Measurements from ENCODE around the gene TMEM95. TPM values are rescaled to one million over a fixed set of nuclear protein-coding genes. Genes with fewer than 3 reads are reported as not detected.

TMEM95 gene
- total and polyA plus RNA-seq, 10 of the 15 experiments (the other 5 are each of a cell fraction or from before 2014, with no cell fraction given) = 0.05 to 0.28 TPM; not detected in 8

GRCh38 chr17:7383742-7384488 is 29.0 kb downstream of the TMEM95 start (continued):
- TF ChIP-seq EGR1 (IDR thresholded peaks at IDR 0.05; ENCODE audit: borderline replicate concordance in 1 of 2, low read depth in 2 of 2, low read length in 2 of 2) (0 out of 3 replicates have a peak, but pooled peaks of 1 of the 2 experiments have one; percentile 33), POU2F2 (IDR thresholded peaks at IDR 0.05; ENCODE audit: borderline replicate concordance, low read depth, low read length) (no peak)

- DNase-seq (ENCODE audit: low read depth, low spot score) (no peak), ATAC-seq (no peak), FAIRE-seq (no peak)
- no TSS peak for BruUV-seq (replicated peaks)
- POLR2A ChIA-PET = interaction anchor here (0.6 kb wide), 1 partner anchor 19 kb away, joined by 3 read pairs; the partner anchor contains the start of gene TMEM256
- Histone ChIP-seq H2AFZ (ENCODE audit: control insufficient read depth, low read depth, low read length) (peak overlapping the region; percentile 79), H3K27ac (ENCODE audit: control insufficient read depth, insufficient read depth) (no peak overlapping the region), H3K4me3 (peak overlapping the region; percentile 53), H3K4me2 (ENCODE audit: control insufficient read depth, insufficient read depth) (peak overlapping the region; percentile 86), H3K9me3 (replicated peaks; ENCODE audit: control insufficient read depth, insufficient read depth, low read length) (no peaks in the 10 kb centered on the region; the same call in 2 of the 3 replicates), H3K4me1 (ENCODE audit: control insufficient read depth, insufficient read depth, low read length) (peaks cover 8% of the 10 kb centered on the region; the same call in 1 of the 2 replicates), H4K20me1 (ENCODE audit: control insufficient read depth, insufficient read depth) (no peaks in the 10 kb centered on the region), H3K36me3 (ENCODE audit: control insufficient read depth in 2 of 2, insufficient read depth in 2 of 2, low read length in 1 of 2) (no peaks in the 10 kb centered on the region), H3K9ac (ENCODE audit: control insufficient read depth, insufficient read depth, low read length) (peak overlapping the region; percentile 38; the same call in 1 of the 2 replicates), H3K27me3 (replicated peaks in 1 of 2; ENCODE audit: control insufficient read depth in 2 of 2, insufficient read depth in 2 of 2, low read length in 1 of 2) (peaks cover 4 to 5% of the 10 kb centered on the region in 2 experiments; a peak in 3 of 4 replicates), H3K79me2 (ENCODE audit: control insufficient read depth, insufficient read depth, low read length) (no peaks in the 10 kb centered on the region)
- TF ChIP-seq TAF1 (IDR thresholded peaks at IDR 0.05; ENCODE audit: borderline replicate concordance, low read depth, low read length) = no peak
- CTCF ChIA-PET = interaction anchor here (1.0 to 1.1 kb wide), 2 partner anchors 303 to 330 kb away, joined by 3 read pairs; partner anchors contain the start of gene TP53
- in situ Hi-C loops (cut with MboI) (no loop called here), intact Hi-C loops (cut with micrococcal nuclease; ENCODE audit: unreplicated experiment) (no loop called here)
- RAD21 ChIA-PET (ENCODE audit: unreplicated experiment) = no interaction called here
- 35% methylated on average over 23 of the region's 23 CpGs for WGBS (ENCODE audit: insufficient coverage, insufficient replicate concordance, low lambda C conversion rate, missing lambda C conversion rate)
- SMC1A ChIA-PET (ENCODE audit: uncharacterized antibody, unreplicated experiment) = no interaction called here
Observed at GRCh38 chr17:7384489-7385081, 29.6 kb downstream of the TMEM95 start.

Data from GM12878 (cell line).